Thymus (tissue), 11 donors: ENCODE results near the gene FGFR2. TPM values are rescaled to one million over a fixed set of nuclear protein-coding genes. Genes with fewer than 3 reads are reported as not detected.

Source experiments
- DNase-seq, 9 donors: peaks; one replicate each; pipeline ENCODE4 v3.0.0-alpha.2; 2013; ENCODE audit warnings: low spot score in 9 of 9, low read depth in 6 of 9, missing footprints in 1 of 9
- H3K27ac ChIP-seq, 2 donors: one replicate each; pipeline ENCODE4 v1.5.1; 2013; ENCODE audit warnings: control low read depth in 1 of 2, low read depth in 1 of 2, low read length in 1 of 2, mild to moderate bottlenecking in 1 of 2, moderate library complexity in 1 of 2
- H3K27me3 ChIP-seq, 2 donors: one replicate each; pipeline ENCODE4 v1.5.1; 2013; ENCODE audit warnings: low read length in 1 of 2; ENCODE audit not compliant: control insufficient read depth in 2 of 2, insufficient read depth in 1 of 2
- H3K36me3 ChIP-seq, 2 donors: one replicate each; pipeline ENCODE4 v1.5.1; 2013; ENCODE audit warnings: low read length in 1 of 2, mild to moderate bottlenecking in 1 of 2, moderate library complexity in 1 of 2; ENCODE audit not compliant: control insufficient read depth in 2 of 2, insufficient read depth in 2 of 2
- H3K4me1 ChIP-seq, 2 donors: one replicate each; pipeline ENCODE4 v1.5.1; 2013; ENCODE audit warnings: low read length in 2 of 2; ENCODE audit not compliant: control insufficient read depth in 2 of 2, insufficient read depth in 2 of 2
- H3K4me3 ChIP-seq, 2 donors: one replicate each; pipeline ENCODE4 v1.5.1; 2013; ENCODE audit warnings: low read length in 2 of 2, control low read depth in 1 of 2, mild to moderate bottlenecking in 1 of 2
- H3K9me3 ChIP-seq, 2 donors: one replicate each; pipeline ENCODE4 v1.5.1; 2013; ENCODE audit warnings: low read length in 1 of 2, mild to moderate bottlenecking in 1 of 2; ENCODE audit not compliant: control insufficient read depth in 2 of 2, insufficient read depth in 1 of 2
- WGBS: extraction: QIAGEN DNeasy Blood & Tissue Kit; methylation state at CpG from one replicate; pipeline ENCODE4 v1.1.7; 2013; 5-methylcytosine and 5-hydroxymethylcytosine counted together
- polyA plus RNA-seq: library from polyadenylated mRNA; stranded (reverse); fragments of 200-250 nt; gene quantifications from one replicate; pipeline ENCODE4 v1.2.3, GENCODE V29; 2013
- total RNA-seq: library from RNA; stranded (reverse); fragments of 120-200 nt; gene quantifications from one replicate; pipeline ENCODE4 v1.2.4, GENCODE V29; 2013
- donor health status: healthy.

FGFR2 gene
- total and polyA plus RNA-seq, 2 donors, result 13.3 to 26.2 TPM

GRCh38 chr10:121478556-121478955, 119.7 kb downstream of the FGFR2 start:
- WGBS, result 97% methylated on average over 7 of the region's 7 CpGs
- Histone ChIP-seq H3K27ac (no peak overlapping the region), H3K9me3 (no peaks in the 10 kb centered on the region), H3K4me1 (no peaks in the 10 kb centered on the region), H3K36me3 (no peaks in the 10 kb centered on the region), H3K4me3 (no peak overlapping the region), H3K27me3 (no peaks in the 10 kb centered on the region)
- no peak for DNase-seq

GRCh38 chr10:121469797-121470606, 128.2 kb downstream of the FGFR2 start:
- Histone ChIP-seq H3K4me3 (no peak overlapping the region), H3K9me3 (no peaks in the 10 kb centered on the region), H3K4me1 (no peaks in the 10 kb centered on the region), H3K27ac (no peak overlapping the region), H3K27me3 (no peaks in the 10 kb centered on the region), H3K36me3 (no peaks in the 10 kb centered on the region)
- DNase-seq, result no peak
- WGBS, result 84% methylated on average over 19 of the region's 19 CpGs

GRCh38 chr10:121468726-121469125, 129.5 kb downstream of the FGFR2 start:
- H3K9me3 ChIP-seq, result no peaks in the 10 kb centered on the region
- no peak overlapping the region for H3K4me3 ChIP-seq
- WGBS, result 92% methylated on average over 8 of the region's 8 CpGs
- no peaks in the 10 kb centered on the region for H3K27me3 ChIP-seq
- no peak overlapping the region for H3K27ac ChIP-seq
- no peaks in the 10 kb centered on the region for H3K4me1 ChIP-seq
- DNase-seq, result no peak
- H3K36me3 ChIP-seq, result no peaks in the 10 kb centered on the region

- Histone ChIP-seq H3K9me3 (no peaks in the 10 kb centered on the region), H3K27me3 (no peaks in the 10 kb centered on the region), H3K4me3 (no peak overlapping the region), H3K27ac (no peak overlapping the region), H3K36me3 (no peaks in the 10 kb centered on the region), H3K4me1 (no peaks in the 10 kb centered on the region)
- WGBS, result 78% methylated on average over 4 of the region's 4 CpGs
- no peak for DNase-seq
Observed at GRCh38 chr10:121466424-121466823, 131.8 kb downstream of the FGFR2 start.

GRCh38 chr10:121465215-121465614, 133.0 kb downstream of the FGFR2 start:
- Histone ChIP-seq H3K27me3 (no peaks in the 10 kb centered on the region), H3K9me3 (no peaks in the 10 kb centered on the region), H3K4me1 (no peaks in the 10 kb centered on the region), H3K36me3 (no peaks in the 10 kb centered on the region), H3K4me3 (no peak overlapping the region), H3K27ac (no peak overlapping the region)
- DNase-seq, result no peak
- 89% methylated on average over 14 of the region's 14 CpGs for WGBS

- 98% methylated on average over 2 of the region's 2 CpGs for WGBS
- Histone ChIP-seq H3K36me3 (no peaks in the 10 kb centered on the region), H3K9me3 (no peaks in the 10 kb centered on the region), H3K27me3 (no peaks in the 10 kb centered on the region), H3K4me3 (no peak overlapping the region), H3K4me1 (no peaks in the 10 kb centered on the region), H3K27ac (no peak overlapping the region)
- DNase-seq, result no peak
Observed at GRCh38 chr10:121464517-121464916, 133.7 kb downstream of the FGFR2 start.

- WGBS, result 90% methylated on average over 2 of the region's 2 CpGs
- no peak overlapping the region for H3K27ac ChIP-seq
Observed at GRCh38 chr10:121462955-121463354, 135.3 kb downstream of the FGFR2 start.

GRCh38 chr10:121462281-121462680, 136.0 kb downstream of the FGFR2 start:
- 93% methylated on average over 7 of the region's 7 CpGs for WGBS
- Histone ChIP-seq H3K4me3 (no peak overlapping the region), H3K9me3 (no peaks in the 10 kb centered on the region), H3K27ac (no peak overlapping the region), H3K4me1 (no peaks in the 10 kb centered on the region), H3K27me3 (no peaks in the 10 kb centered on the region), H3K36me3 (no peaks in the 10 kb centered on the region)
- no peak for DNase-seq

More at GRCh38 chr10:121462955-121463354, 135.3 kb downstream of the FGFR2 start:
- H3K4me3 ChIP-seq, result no peak overlapping the region
- no peaks in the 10 kb centered on the region for H3K4me1 ChIP-seq
- DNase-seq, result no peak
- no peaks in the 10 kb centered on the region for H3K36me3 ChIP-seq
- no peaks in the 10 kb centered on the region for H3K9me3 ChIP-seq
- H3K27me3 ChIP-seq, result no peaks in the 10 kb centered on the region

- H3K4me1 ChIP-seq, result no peaks in the 10 kb centered on the region
- H3K36me3 ChIP-seq, result no peaks in the 10 kb centered on the region
- no peak overlapping the region for H3K27ac ChIP-seq
- no peaks in the 10 kb centered on the region for H3K27me3 ChIP-seq
- H3K9me3 ChIP-seq, result no peaks in the 10 kb centered on the region
- no peak for DNase-seq
- WGBS, result 93% methylated on average over 5 of the region's 5 CpGs
- H3K4me3 ChIP-seq, result no peak overlapping the region
Observed at GRCh38 chr10:121461307-121461706, 136.9 kb downstream of the FGFR2 start.
